ENCODE data around the gene TRIM33.

The TRIM33 gene

GRCh38 chr1:114517348-114517747 lies 6.3 kb upstream of the TRIM33 start:
- Histone ChIP-seq H3K27ac (ENCODE audit: insufficient read depth in 1 of 2, low read depth in 1 of 2, low read length in 2 of 2, poor library complexity in 1 of 2, severe bottlenecking in 2 of 2) (no peak overlapping the region), H3K4me1 (ENCODE audit: control extremely low read depth in 1 of 4, control insufficient read depth in 4 of 4, insufficient read depth in 4 of 4, low read length in 3 of 4) (peaks cover 0 to 6% (median 4%) of the 10 kb centered on the region in 4 experiments), H3K36me3 (ENCODE audit: control insufficient read depth in 4 of 4, insufficient read depth in 4 of 4, low read length in 3 of 4) (no peaks in the 10 kb centered on the region), H3K27me3 (replicated peaks in 2 of 5; ENCODE audit: control insufficient read depth in 4 of 5, insufficient read depth in 5 of 5, low read length in 4 of 5) (no peaks in the 10 kb centered on the region), H3K9me3 (ENCODE audit: control extremely low read depth in 1 of 5, control insufficient read depth in 4 of 5, insufficient read depth in 2 of 5, low read depth in 1 of 5, low read length in 4 of 5) (no peaks in the 10 kb centered on the region), H3K4me3 (ENCODE audit: control insufficient read depth in 1 of 7, extremely low read depth in 1 of 7, insufficient read depth in 4 of 7, low read depth in 2 of 7, low read length in 6 of 7) (no peak overlapping the region)
- whole genome bisulfite sequencing (ENCODE audit: insufficient coverage): 100% methylated on average over 2 of the region's 2 CpGs
- DNase-seq: no peak
- ChIA-PET CTCF (no interaction called here), POLR2A (no interaction called here)

- peak overlapping the region in 5 of 7 experiments; percentile 85 to 98 (median 92) for H3K4me3 ChIP-seq (ENCODE audit: control insufficient read depth in 1 of 7, extremely low read depth in 1 of 7, insufficient read depth in 4 of 7, low read depth in 2 of 7, low read length in 6 of 7)
- H3K36me3 ChIP-seq (ENCODE audit: control insufficient read depth in 4 of 4, insufficient read depth in 4 of 4, low read length in 3 of 4): no peaks in the 10 kb centered on the region
- no peak for DNase-seq
- 96% methylated on average over 8 of the region's 11 CpGs for WGBS (ENCODE audit: insufficient coverage)
- ChIA-PET CTCF (interaction anchor here (1.4 kb wide), 1 partner anchor 42 kb away, joined by 4 read pairs; no protein-coding TSS in a partner anchor), POLR2A (no interaction called here)
- H3K9me3 ChIP-seq (ENCODE audit: control extremely low read depth in 1 of 5, control insufficient read depth in 4 of 5, insufficient read depth in 2 of 5, low read depth in 1 of 5, low read length in 4 of 5): no peaks in the 10 kb centered on the region
- peaks cover 3 to 35% (median 25%) of the 10 kb centered on the region in 4 experiments for H3K4me1 ChIP-seq (ENCODE audit: control extremely low read depth in 1 of 4, control insufficient read depth in 4 of 4, insufficient read depth in 4 of 4, low read length in 3 of 4)
- H3K27me3 ChIP-seq (replicated peaks in 2 of 5; ENCODE audit: control insufficient read depth in 4 of 5, insufficient read depth in 5 of 5, low read length in 4 of 5): no peaks in the 10 kb centered on the region
- peak overlapping the region in 1 of 2 experiments; percentile 98 for H3K27ac ChIP-seq (ENCODE audit: insufficient read depth in 1 of 2, low read depth in 1 of 2, low read length in 2 of 2, poor library complexity in 1 of 2, severe bottlenecking in 2 of 2)
Observed at GRCh38 chr1:114512595-114513280, 1.7 kb upstream of the TRIM33 start.

- under 1% methylated on average over 70 of the region's 71 CpGs for WGBS (ENCODE audit: insufficient coverage)
- Histone ChIP-seq H3K27ac (ENCODE audit: insufficient read depth in 1 of 2, low read depth in 1 of 2, low read length in 2 of 2, poor library complexity in 1 of 2, severe bottlenecking in 2 of 2) (peak overlapping the region; percentile 33 to 88), H3K4me1 (ENCODE audit: control extremely low read depth in 1 of 4, control insufficient read depth in 4 of 4, insufficient read depth in 4 of 4, low read length in 3 of 4) (peaks cover 9 to 43% (median 28%) of the 10 kb centered on the region in 4 experiments), H3K27me3 (replicated peaks in 2 of 5; ENCODE audit: control insufficient read depth in 4 of 5, insufficient read depth in 5 of 5, low read length in 4 of 5) (no peaks in the 10 kb centered on the region), H3K4me3 (ENCODE audit: control insufficient read depth in 1 of 7, extremely low read depth in 1 of 7, insufficient read depth in 4 of 7, low read depth in 2 of 7, low read length in 6 of 7) (peak overlapping the region; percentile 80 to 98 (median 91)), H3K9me3 (ENCODE audit: control extremely low read depth in 1 of 5, control insufficient read depth in 4 of 5, insufficient read depth in 2 of 5, low read depth in 1 of 5, low read length in 4 of 5) (no peaks in the 10 kb centered on the region), H3K36me3 (ENCODE audit: control insufficient read depth in 4 of 4, insufficient read depth in 4 of 4, low read length in 3 of 4) (peaks cover 0 to 12% (median 3%) of the 10 kb centered on the region in 4 experiments)
- CTCF ChIA-PET: interaction anchor here (1.1 to 1.2 kb wide), 2 partner anchors 33 to 82 kb away, joined by 3 read pairs; no protein-coding TSS in a partner anchor
- POLR2A ChIA-PET: interaction anchor here (0.5 to 1.1 kb wide), 3 partner anchors 8 to 133 kb away, joined by 3 to 6 read pairs (median 4); no protein-coding TSS in a partner anchor
- peak; percentile 43 to 73 (median 63) for DNase-seq
Observed at GRCh38 chr1:114510274-114511031, 550 bp downstream of the TRIM33 start.

DNA sequence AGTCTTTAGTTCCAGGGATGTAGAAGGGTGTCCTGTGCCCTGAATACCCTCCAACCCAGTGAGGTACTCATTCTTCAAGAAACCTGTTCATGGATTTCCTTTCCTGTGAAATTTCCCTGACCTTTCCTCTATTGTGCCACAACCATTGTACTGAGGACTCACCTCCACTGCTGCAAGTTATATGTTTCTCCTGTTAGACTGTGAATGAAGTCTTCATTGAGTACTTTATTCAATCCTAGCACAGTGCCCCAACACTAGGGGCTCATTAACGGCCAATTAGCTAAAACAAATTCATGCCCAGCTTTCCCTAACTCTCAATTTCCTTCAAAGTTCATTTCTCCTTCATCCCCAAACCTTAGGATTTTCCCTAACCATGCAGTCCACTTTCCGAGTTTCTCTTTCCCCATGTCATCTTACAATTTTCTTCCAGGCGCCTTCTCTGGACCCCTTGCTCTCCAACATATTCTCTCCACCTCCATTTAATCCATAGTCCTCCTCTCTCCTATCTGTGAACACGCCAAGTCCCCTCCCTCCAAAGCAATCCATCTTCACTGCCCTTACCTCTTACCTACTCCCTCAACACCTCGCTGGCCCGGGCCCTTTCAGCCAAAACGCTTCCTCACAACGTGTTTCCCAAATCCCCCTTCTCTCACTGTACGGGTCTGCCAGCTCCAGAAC lies 1.3 kb downstream of the TRIM33 start:
- Histone ChIP-seq H3K27me3 (replicated peaks in 2 of 5; ENCODE audit: control insufficient read depth in 4 of 5, insufficient read depth in 5 of 5, low read length in 4 of 5) (no peaks in the 10 kb centered on the region), H3K9me3 (ENCODE audit: control extremely low read depth in 1 of 5, control insufficient read depth in 4 of 5, insufficient read depth in 2 of 5, low read depth in 1 of 5, low read length in 4 of 5) (no peaks in the 10 kb centered on the region), H3K27ac (ENCODE audit: insufficient read depth in 1 of 2, low read depth in 1 of 2, low read length in 2 of 2, poor library complexity in 1 of 2, severe bottlenecking in 2 of 2) (peak overlapping the region; percentile 33 to 88), H3K4me1 (ENCODE audit: control extremely low read depth in 1 of 4, control insufficient read depth in 4 of 4, insufficient read depth in 4 of 4, low read length in 3 of 4) (peaks cover 9 to 47% (median 29%) of the 10 kb centered on the region in 4 experiments), H3K36me3 (ENCODE audit: control insufficient read depth in 4 of 4, insufficient read depth in 4 of 4, low read length in 3 of 4) (peaks cover 0 to 15% (median 3%) of the 10 kb centered on the region in 4 experiments), H3K4me3 (ENCODE audit: control insufficient read depth in 1 of 7, extremely low read depth in 1 of 7, insufficient read depth in 4 of 7, low read depth in 2 of 7, low read length in 6 of 7) (peak overlapping the region; percentile 80 to 98 (median 91))
- ChIA-PET CTCF (interaction anchor here (1.2 kb wide), 1 partner anchor 82 kb away, joined by 3 read pairs; no protein-coding TSS in a partner anchor), POLR2A (interaction anchor here (0.5 kb wide), 1 partner anchor 58 kb away, joined by 3 read pairs; no protein-coding TSS in a partner anchor)
- DNase-seq: no peak
- WGBS (ENCODE audit: insufficient coverage): 3% methylated on average over 9 of the region's 9 CpGs

DNA sequence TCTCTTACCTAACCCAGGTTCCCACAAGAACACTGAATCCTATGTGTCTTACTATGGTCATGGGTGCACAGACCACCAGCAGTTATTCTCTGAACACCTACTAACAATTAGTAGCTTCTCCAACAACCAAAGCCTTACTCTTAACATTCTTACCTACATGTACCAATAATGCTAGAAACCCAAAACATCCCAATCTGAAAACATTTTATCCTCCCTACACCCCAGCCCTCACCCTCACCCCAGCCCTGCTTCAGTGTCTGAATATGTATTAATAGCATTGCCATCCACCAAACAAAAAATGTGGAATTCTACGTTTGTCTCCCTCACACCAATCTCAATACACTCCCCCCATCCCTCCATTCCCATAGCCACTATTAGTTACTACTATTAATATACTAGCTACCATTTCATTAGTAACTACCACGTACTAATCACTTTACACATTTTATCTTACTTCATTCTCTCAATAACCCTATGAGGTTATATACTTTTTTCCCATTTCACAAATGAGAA lies 2.6 kb downstream of the TRIM33 start:
- Histone ChIP-seq H3K27me3 (replicated peaks in 2 of 5; ENCODE audit: control insufficient read depth in 4 of 5, insufficient read depth in 5 of 5, low read length in 4 of 5) (no peaks in the 10 kb centered on the region), H3K36me3 (ENCODE audit: control insufficient read depth in 4 of 4, insufficient read depth in 4 of 4, low read length in 3 of 4) (peaks cover 0 to 15% (median 3%) of the 10 kb centered on the region in 4 experiments), H3K27ac (ENCODE audit: insufficient read depth in 1 of 2, low read depth in 1 of 2, low read length in 2 of 2, poor library complexity in 1 of 2, severe bottlenecking in 2 of 2) (no peak overlapping the region), H3K4me1 (ENCODE audit: control extremely low read depth in 1 of 4, control insufficient read depth in 4 of 4, insufficient read depth in 4 of 4, low read length in 3 of 4) (peaks cover 9 to 51% (median 29%) of the 10 kb centered on the region in 4 experiments), H3K4me3 (ENCODE audit: control insufficient read depth in 1 of 7, extremely low read depth in 1 of 7, insufficient read depth in 4 of 7, low read depth in 2 of 7, low read length in 6 of 7) (peak overlapping the region in 2 of 7 experiments; percentile 85 to 96), H3K9me3 (ENCODE audit: control extremely low read depth in 1 of 5, control insufficient read depth in 4 of 5, insufficient read depth in 2 of 5, low read depth in 1 of 5, low read length in 4 of 5) (no peaks in the 10 kb centered on the region)
- DNase-seq: no peak
- POLR2A ChIA-PET: no interaction called here
- CTCF ChIA-PET: interaction anchor here (0.7 to 1.0 kb wide), 2 partner anchors 25 to 44 kb away, joined by 3 read pairs; no protein-coding TSS in a partner anchor
- WGBS (ENCODE audit: insufficient coverage): 87% methylated on average over 2 of the region's 2 CpGs

DNA sequence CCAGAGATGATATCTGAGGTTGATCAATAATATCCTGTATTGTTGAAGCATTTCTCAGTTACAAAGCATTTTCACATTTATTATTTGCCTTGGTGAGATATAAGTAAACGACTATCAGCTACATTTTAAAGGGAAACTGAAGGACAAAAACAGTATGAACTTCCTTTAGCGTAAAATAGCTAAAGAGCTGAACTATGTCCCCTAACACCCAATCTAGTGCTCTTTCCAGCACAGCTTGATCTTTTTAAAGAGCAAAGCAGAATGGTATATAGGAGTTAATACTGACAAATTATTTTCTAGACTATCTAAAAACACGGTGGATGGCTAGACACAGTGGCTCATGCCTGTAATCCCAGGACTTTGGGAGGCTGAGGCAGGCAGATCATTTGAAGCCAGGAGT lies 3.5 kb downstream of the TRIM33 start:
- Histone ChIP-seq H3K4me3 (ENCODE audit: control insufficient read depth in 1 of 7, extremely low read depth in 1 of 7, insufficient read depth in 4 of 7, low read depth in 2 of 7, low read length in 6 of 7) (no peak overlapping the region), H3K4me1 (ENCODE audit: control extremely low read depth in 1 of 4, control insufficient read depth in 4 of 4, insufficient read depth in 4 of 4, low read length in 3 of 4) (peaks cover 9 to 47% (median 27%) of the 10 kb centered on the region in 4 experiments), H3K27ac (ENCODE audit: insufficient read depth in 1 of 2, low read depth in 1 of 2, low read length in 2 of 2, poor library complexity in 1 of 2, severe bottlenecking in 2 of 2) (no peak overlapping the region), H3K27me3 (replicated peaks in 2 of 5; ENCODE audit: control insufficient read depth in 4 of 5, insufficient read depth in 5 of 5, low read length in 4 of 5) (no peaks in the 10 kb centered on the region), H3K36me3 (ENCODE audit: control insufficient read depth in 4 of 4, insufficient read depth in 4 of 4, low read length in 3 of 4) (peaks cover 0 to 15% (median 3%) of the 10 kb centered on the region in 4 experiments), H3K9me3 (ENCODE audit: control extremely low read depth in 1 of 5, control insufficient read depth in 4 of 5, insufficient read depth in 2 of 5, low read depth in 1 of 5, low read length in 4 of 5) (no peaks in the 10 kb centered on the region)
- 70% methylated on average over 2 of the region's 3 CpGs for WGBS (ENCODE audit: insufficient coverage)
- no peak for DNase-seq
- CTCF ChIA-PET: interaction anchor here (0.9 kb wide), 1 partner anchor 11 kb away, joined by 4 read pairs; no protein-coding TSS in a partner anchor
- POLR2A ChIA-PET: no interaction called here

Measured in common myeloid progenitor, CD34-positive (primary cell).